Thymus (tissue), 11 donors: ENCODE data around the gene TRPV5. TPM values are rescaled to one million over a fixed set of nuclear protein-coding genes. Genes with fewer than 3 reads are reported as not detected.

ENCODE experiments used
- DNase-seq, 9 donors: peaks; one replicate each; pipeline ENCODE4 v3.0.0-alpha.2; 2013; ENCODE audit warnings: low spot score in 9 of 9, low read depth in 6 of 9, missing footprints in 1 of 9
- H3K27ac ChIP-seq, 2 donors: one replicate each; pipeline ENCODE4 v1.5.1; 2013; ENCODE audit warnings: control low read depth in 1 of 2, low read depth in 1 of 2, low read length in 1 of 2, mild to moderate bottlenecking in 1 of 2, moderate library complexity in 1 of 2
- H3K27me3 ChIP-seq, 2 donors: one replicate each; pipeline ENCODE4 v1.5.1; 2013; ENCODE audit warnings: low read length in 1 of 2; ENCODE audit not compliant: control insufficient read depth in 2 of 2, insufficient read depth in 1 of 2
- H3K36me3 ChIP-seq, 2 donors: one replicate each; pipeline ENCODE4 v1.5.1; 2013; ENCODE audit warnings: low read length in 1 of 2, mild to moderate bottlenecking in 1 of 2, moderate library complexity in 1 of 2; ENCODE audit not compliant: control insufficient read depth in 2 of 2, insufficient read depth in 2 of 2
- H3K4me1 ChIP-seq, 2 donors: one replicate each; pipeline ENCODE4 v1.5.1; 2013; ENCODE audit warnings: low read length in 2 of 2; ENCODE audit not compliant: control insufficient read depth in 2 of 2, insufficient read depth in 2 of 2
- H3K4me3 ChIP-seq, 2 donors: one replicate each; pipeline ENCODE4 v1.5.1; 2013; ENCODE audit warnings: low read length in 2 of 2, control low read depth in 1 of 2, mild to moderate bottlenecking in 1 of 2
- H3K9me3 ChIP-seq, 2 donors: one replicate each; pipeline ENCODE4 v1.5.1; 2013; ENCODE audit warnings: low read length in 1 of 2, mild to moderate bottlenecking in 1 of 2; ENCODE audit not compliant: control insufficient read depth in 2 of 2, insufficient read depth in 1 of 2
- WGBS: extraction: QIAGEN DNeasy Blood & Tissue Kit; methylation state at CpG from one replicate; pipeline ENCODE4 v1.1.7; 2013; 5-methylcytosine and 5-hydroxymethylcytosine counted together
- polyA plus RNA-seq: library from polyadenylated mRNA; stranded (reverse); fragments of 200-250 nt; gene quantifications from one replicate; pipeline ENCODE4 v1.2.3, GENCODE V29; 2013
- total RNA-seq: library from RNA; stranded (reverse); fragments of 120-200 nt; gene quantifications from one replicate; pipeline ENCODE4 v1.2.4, GENCODE V29; 2013
- donor health status: healthy.

Gene TRPV5
- total and polyA plus RNA-seq, 2 donors, result 0.02 to 0.05 TPM

- Histone ChIP-seq H3K27ac (no peak overlapping the region), H3K4me3 (no peak overlapping the region), H3K9me3 (peaks cover 0 to 5% of the 10 kb centered on the region in 2 donors), H3K36me3 (peaks cover 62 to 63% of the 10 kb centered on the region in 2 donors), H3K4me1 (peaks cover 0 to 11% of the 10 kb centered on the region in 2 donors), H3K27me3 (no peaks in the 10 kb centered on the region)
- WGBS, result 93% methylated on average over 15 of the region's 15 CpGs
- DNase-seq, result no peak
Observed at GRCh38 chr7:142872106-142872675, 61.4 kb downstream of the TRPV5 start.

- no peaks in the 10 kb centered on the region for H3K27me3 ChIP-seq
- H3K9me3 ChIP-seq, result peaks cover 0 to 5% of the 10 kb centered on the region in 2 donors
- H3K36me3 ChIP-seq, result peaks cover 69 to 70% of the 10 kb centered on the region in 2 donors
- H3K4me3 ChIP-seq, result no peak overlapping the region
- DNase-seq, result no peak
- 96% methylated on average over 23 of the region's 23 CpGs for WGBS
- no peak overlapping the region for H3K27ac ChIP-seq
- peaks cover 0 to 17% of the 10 kb centered on the region in 2 donors for H3K4me1 ChIP-seq
Observed at GRCh38 chr7:142871260-142872105, 62.1 kb downstream of the TRPV5 start.

- WGBS, result 96% methylated on average over 14 of the region's 14 CpGs
- H3K36me3 ChIP-seq, result peaks cover 77% of the 10 kb centered on the region in 2 donors
- no peaks in the 10 kb centered on the region for H3K27me3 ChIP-seq
- peaks cover 0 to 5% of the 10 kb centered on the region in 2 donors for H3K9me3 ChIP-seq
- DNase-seq, result no peak
- H3K4me3 ChIP-seq, result no peak overlapping the region
- peaks cover 0 to 24% of the 10 kb centered on the region in 2 donors for H3K4me1 ChIP-seq
- no peak overlapping the region for H3K27ac ChIP-seq
Observed at GRCh38 chr7:142870566-142871259, 62.8 kb downstream of the TRPV5 start.

GRCh38 chr7:142870147-142870559 is 63.4 kb downstream of the TRPV5 start:
- Histone ChIP-seq H3K27me3 (no peaks in the 10 kb centered on the region), H3K27ac (no peak overlapping the region), H3K4me1 (peaks cover 0 to 29% of the 10 kb centered on the region in 2 donors), H3K36me3 (peaks cover 78 to 82% of the 10 kb centered on the region in 2 donors), H3K4me3 (no peak overlapping the region), H3K9me3 (peaks cover 0 to 5% of the 10 kb centered on the region in 2 donors)
- WGBS, result 93% methylated on average over 8 of the region's 8 CpGs
- no peak for DNase-seq

GRCh38 chr7:142869434-142869833 is 64.1 kb downstream of the TRPV5 start:
- peaks cover 85 to 90% of the 10 kb centered on the region in 2 donors for H3K36me3 ChIP-seq
- H3K9me3 ChIP-seq, result peaks cover 0 to 2% of the 10 kb centered on the region in 2 donors
- H3K27ac ChIP-seq, result no peak overlapping the region
- WGBS, result 96% methylated on average over 2 of the region's 2 CpGs
- no peak overlapping the region for H3K4me3 ChIP-seq
- no peaks in the 10 kb centered on the region for H3K27me3 ChIP-seq
- peaks cover 0 to 31% of the 10 kb centered on the region in 2 donors for H3K4me1 ChIP-seq
- DNase-seq, result no peak

- peaks cover 89 to 94% of the 10 kb centered on the region in 2 donors for H3K36me3 ChIP-seq
- DNase-seq, result no peak
- peaks cover 0 to 2% of the 10 kb centered on the region in 2 donors for H3K9me3 ChIP-seq
- no peaks in the 10 kb centered on the region for H3K27me3 ChIP-seq
- no peak overlapping the region for H3K4me3 ChIP-seq
- peaks cover 0 to 31% of the 10 kb centered on the region in 2 donors for H3K4me1 ChIP-seq
- 98% methylated on average over 11 of the region's 11 CpGs for WGBS
- no peak overlapping the region for H3K27ac ChIP-seq
Observed at GRCh38 chr7:142868986-142869415, 64.5 kb downstream of the TRPV5 start.

- WGBS, result 98% methylated on average over 31 of the region's 31 CpGs
- peaks cover 0 to 2% of the 10 kb centered on the region in 2 donors for H3K9me3 ChIP-seq
- no peak overlapping the region for H3K4me3 ChIP-seq
- H3K36me3 ChIP-seq, result peaks cover 90 to 94% of the 10 kb centered on the region in 2 donors
- H3K27me3 ChIP-seq, result no peaks in the 10 kb centered on the region
- peaks cover 0 to 31% of the 10 kb centered on the region in 2 donors for H3K4me1 ChIP-seq
- no peak overlapping the region for H3K27ac ChIP-seq
- DNase-seq, result no peak
Observed at GRCh38 chr7:142868188-142868985, 65.2 kb downstream of the TRPV5 start.

GRCh38 chr7:142867398-142868187 is 66.0 kb downstream of the TRPV5 start:
- Histone ChIP-seq H3K27me3 (no peaks in the 10 kb centered on the region), H3K9me3 (peaks cover 0 to 2% of the 10 kb centered on the region in 2 donors), H3K4me1 (peaks cover 0 to 31% of the 10 kb centered on the region in 2 donors), H3K36me3 (peaks cover 95 to 98% of the 10 kb centered on the region in 2 donors), H3K27ac (peak overlapping the region in 1 of 2 donors; percentile 11), H3K4me3 (no peak overlapping the region)
- 81% methylated on average over 18 of the region's 18 CpGs for WGBS
- DNase-seq, result no peak
